GM12878 (cell line): ENCODE results near the gene ADAM21.
"Not testable (repeated sequence)": the region's sequence is repeated elsewhere in the genome, so short reads cannot be mapped to it uniquely, and the experiment has no call there.

ENCODE experiments used
- BACH1 ChIP-seq: fragments of 450-650 bp; IDR thresholded peaks from 2 replicates; pipeline ENCODE4 v1.6.1; 2017; ENCODE audit warnings: mild to moderate bottlenecking, borderline replicate concordance
- CHD2 ChIP-seq: IDR thresholded peaks from 2 replicates; pipeline ENCODE4 v1.6.1; 2011; ENCODE audit warnings: low read depth, low read length, improper control_type of control experiment, borderline replicate concordance
- CREB1 ChIP-seq: IDR thresholded peaks from 2 replicates; pipeline ENCODE4 v1.6.1; 2012; ENCODE audit warnings: low read depth, mild to moderate bottlenecking, inconsistent platforms
- EZH2 ChIP-seq: IDR thresholded peaks from 2 replicates; pipeline ENCODE4 v1.6.1; 2012; ENCODE audit warnings: low read depth, mild to moderate bottlenecking, control low read depth, inconsistent platforms, low read length, borderline replicate concordance; ENCODE audit not compliant: control insufficient read depth
- KDM1A ChIP-seq: fragments of 200-600 bp; sonication (generic); IDR thresholded peaks from 2 replicates; pipeline ENCODE4 v1.6.1; 2016; ENCODE audit warnings: borderline replicate concordance
- MXI1 ChIP-seq: fragments of 150-350 bp; IDR thresholded peaks from 2 replicates; pipeline ENCODE4 v1.6.1; 2011; ENCODE audit warnings: low read depth, mild to moderate bottlenecking, inconsistent platforms, low read length, improper control_type of control experiment
- POLR2A ChIP-seq: IDR thresholded peaks from 2 replicates; pipeline ENCODE4 v1.6.1; 2011; ENCODE audit warnings: low read depth, mild to moderate bottlenecking, low read length
- POLR2AphosphoS5 ChIP-seq: IDR thresholded peaks from 2 replicates; pipeline ENCODE4 v1.6.1; 2011; ENCODE audit warnings: mild to moderate bottlenecking, low read length, inconsistent platforms
- RB1 ChIP-seq: fragments of 450-650 bp; formaldehyde crosslinking; IDR thresholded peaks from 2 replicates; pipeline ENCODE4 v1.6.1; 2017; ENCODE audit warnings: mild to moderate bottlenecking, borderline replicate concordance
- TCF3 ChIP-seq: IDR thresholded peaks from 2 replicates; pipeline ENCODE4 v1.6.1; 2012; ENCODE audit warnings: low read depth, mild to moderate bottlenecking, low read length, borderline replicate concordance; ENCODE audit not compliant: insufficient read depth
- TF ChIP-seq, protein P1 (sequence below), 3 experiments: IDR thresholded peaks in 2 of 3; conservative IDR thresholded peaks in 1 of 3; 2 replicates each; pipeline ENCODE4 v1.5.1; 2011; ENCODE audit warnings: low read depth in 3 of 3, low read length in 3 of 3, mild to moderate bottlenecking in 3 of 3, control low read depth in 2 of 3, moderate library complexity in 2 of 3, inconsistent platforms in 1 of 3, mixed read lengths in 1 of 3; ENCODE audit not compliant: control insufficient read depth in 2 of 3, insufficient read depth in 1 of 3; ENCODE audit errors: extremely low read depth in 1 of 3
- TF ChIP-seq, protein P2 (sequence below): fragments of 450-650 bp; IDR thresholded peaks from 2 replicates; pipeline ENCODE4 v1.6.1; 2017; ENCODE audit warnings: mild to moderate bottlenecking, low read depth, inconsistent platforms; ENCODE audit not compliant: poor library complexity, severe bottlenecking
- TF ChIP-seq, protein P3 (sequence below): fragments of 450-650 bp; IDR thresholded peaks from 2 replicates; pipeline ENCODE4 v1.6.1; 2017; ENCODE audit warnings: mild to moderate bottlenecking

DNA sequence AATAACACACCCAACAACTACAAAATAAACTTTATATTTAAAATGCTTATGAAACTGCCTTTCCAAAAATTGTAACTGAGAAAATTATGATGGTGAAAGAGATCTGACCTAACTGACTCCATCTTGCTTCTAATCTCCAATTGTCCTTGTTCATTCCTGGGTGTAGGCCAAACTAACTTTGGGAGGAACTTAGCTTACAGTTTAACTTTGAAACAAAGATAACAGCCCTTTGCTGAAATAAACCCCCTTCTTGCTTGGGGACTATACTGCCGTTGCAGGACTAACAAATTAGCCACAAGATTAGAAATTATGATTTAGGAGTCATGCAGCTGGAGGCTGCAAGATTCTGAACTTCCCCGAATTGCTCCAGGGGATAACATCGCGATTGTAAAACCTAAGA is 45.8 kb upstream of the ADAM21 start:
- TF ChIP-seq, protein P1, sequence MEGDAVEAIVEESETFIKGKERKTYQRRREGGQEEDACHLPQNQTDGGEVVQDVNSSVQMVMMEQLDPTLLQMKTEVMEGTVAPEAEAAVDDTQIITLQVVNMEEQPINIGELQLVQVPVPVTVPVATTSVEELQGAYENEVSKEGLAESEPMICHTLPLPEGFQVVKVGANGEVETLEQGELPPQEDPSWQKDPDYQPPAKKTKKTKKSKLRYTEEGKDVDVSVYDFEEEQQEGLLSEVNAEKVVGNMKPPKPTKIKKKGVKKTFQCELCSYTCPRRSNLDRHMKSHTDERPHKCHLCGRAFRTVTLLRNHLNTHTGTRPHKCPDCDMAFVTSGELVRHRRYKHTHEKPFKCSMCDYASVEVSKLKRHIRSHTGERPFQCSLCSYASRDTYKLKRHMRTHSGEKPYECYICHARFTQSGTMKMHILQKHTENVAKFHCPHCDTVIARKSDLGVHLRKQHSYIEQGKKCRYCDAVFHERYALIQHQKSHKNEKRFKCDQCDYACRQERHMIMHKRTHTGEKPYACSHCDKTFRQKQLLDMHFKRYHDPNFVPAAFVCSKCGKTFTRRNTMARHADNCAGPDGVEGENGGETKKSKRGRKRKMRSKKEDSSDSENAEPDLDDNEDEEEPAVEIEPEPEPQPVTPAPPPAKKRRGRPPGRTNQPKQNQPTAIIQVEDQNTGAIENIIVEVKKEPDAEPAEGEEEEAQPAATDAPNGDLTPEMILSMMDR (IDR thresholded peaks at IDR 0.05 in 2 of 3, conservative IDR thresholded peaks at IDR 0.05 in 1 of 3; ENCODE audit: control insufficient read depth in 2 of 3, extremely low read depth in 1 of 3, insufficient read depth in 1 of 3, low read depth in 3 of 3, low read length in 3 of 3): not testable (repeated sequence)
- not testable (repeated sequence) for TF ChIP-seq POLR2A, BACH1, POLR2AphosphoS5, CREB1, MXI1, EZH2, CHD2, TCF3, RB1, KDM1A
- TF ChIP-seq, protein P2, sequence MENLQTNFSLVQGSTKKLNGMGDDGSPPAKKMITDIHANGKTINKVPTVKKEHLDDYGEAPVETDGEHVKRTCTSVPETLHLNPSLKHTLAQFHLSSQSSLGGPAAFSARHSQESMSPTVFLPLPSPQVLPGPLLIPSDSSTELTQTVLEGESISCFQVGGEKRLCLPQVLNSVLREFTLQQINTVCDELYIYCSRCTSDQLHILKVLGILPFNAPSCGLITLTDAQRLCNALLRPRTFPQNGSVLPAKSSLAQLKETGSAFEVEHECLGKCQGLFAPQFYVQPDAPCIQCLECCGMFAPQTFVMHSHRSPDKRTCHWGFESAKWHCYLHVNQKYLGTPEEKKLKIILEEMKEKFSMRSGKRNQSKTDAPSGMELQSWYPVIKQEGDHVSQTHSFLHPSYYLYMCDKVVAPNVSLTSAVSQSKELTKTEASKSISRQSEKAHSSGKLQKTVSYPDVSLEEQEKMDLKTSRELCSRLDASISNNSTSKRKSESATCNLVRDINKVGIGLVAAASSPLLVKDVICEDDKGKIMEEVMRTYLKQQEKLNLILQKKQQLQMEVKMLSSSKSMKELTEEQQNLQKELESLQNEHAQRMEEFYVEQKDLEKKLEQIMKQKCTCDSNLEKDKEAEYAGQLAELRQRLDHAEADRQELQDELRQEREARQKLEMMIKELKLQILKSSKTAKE: not testable (repeated sequence)
- TF ChIP-seq, protein P3, sequence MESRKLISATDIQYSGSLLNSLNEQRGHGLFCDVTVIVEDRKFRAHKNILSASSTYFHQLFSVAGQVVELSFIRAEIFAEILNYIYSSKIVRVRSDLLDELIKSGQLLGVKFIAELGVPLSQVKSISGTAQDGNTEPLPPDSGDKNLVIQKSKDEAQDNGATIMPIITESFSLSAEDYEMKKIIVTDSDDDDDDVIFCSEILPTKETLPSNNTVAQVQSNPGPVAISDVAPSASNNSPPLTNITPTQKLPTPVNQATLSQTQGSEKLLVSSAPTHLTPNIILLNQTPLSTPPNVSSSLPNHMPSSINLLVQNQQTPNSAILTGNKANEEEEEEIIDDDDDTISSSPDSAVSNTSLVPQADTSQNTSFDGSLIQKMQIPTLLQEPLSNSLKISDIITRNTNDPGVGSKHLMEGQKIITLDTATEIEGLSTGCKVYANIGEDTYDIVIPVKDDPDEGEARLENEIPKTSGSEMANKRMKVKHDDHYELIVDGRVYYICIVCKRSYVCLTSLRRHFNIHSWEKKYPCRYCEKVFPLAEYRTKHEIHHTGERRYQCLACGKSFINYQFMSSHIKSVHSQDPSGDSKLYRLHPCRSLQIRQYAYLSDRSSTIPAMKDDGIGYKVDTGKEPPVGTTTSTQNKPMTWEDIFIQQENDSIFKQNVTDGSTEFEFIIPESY: not testable (repeated sequence)
